Naive thymus-derived CD8-positive, alpha-beta T cell (primary cell): ENCODE results near the gene PLCXD3. TPM values are rescaled to one million over a fixed set of nuclear protein-coding genes. Genes with fewer than 3 reads are reported as not detected.

Experiments
- ATAC-seq, 2 donors: fragments of 150-1000 bp; cut with Tn5 transposase in 1 of 2; sonication (Bioruptor Pico), chemical (Tn5 transposase) in 1 of 2; 1 replicate in 1 of 2; 2 replicates in 1 of 2; pipeline ENCODE4 v1.10.0; 2021; ENCODE audit warnings: mild to moderate bottlenecking in 2 of 2, moderate library complexity in 2 of 2
- POLR2A ChIA-PET: fragments of 350-600 bp; sonication (Branson Sonifier 250); formaldehyde crosslinking; loops from one replicate; lab custom pipeline; 2021; ENCODE audit warnings: antibody characterized with exemption; lab: Charles Lee
- DNase-seq, 10 donors: peaks; one replicate each; pipeline versions ENCODE4 v3.0.0 to v3.0.0-alpha.2; 2020 to 2022
- H3K27ac Mint-ChIP-seq, 10 donors: one replicate each; pipeline ENCODE4 v1.8.0; 2020 to 2022; ENCODE audit warnings: mild to moderate bottlenecking in 10 of 10, mixed read lengths in 10 of 10, moderate library complexity in 4 of 10, inconsistent platforms in 1 of 10
- H3K27me3 Mint-ChIP-seq, 5 donors: one replicate each; pipeline ENCODE4 v1.8.0; 2021 to 2022; ENCODE audit warnings: mixed read lengths in 5 of 5
- H3K36me3 Mint-ChIP-seq, 3 donors: one replicate each; pipeline ENCODE4 v1.8.0; 2020 to 2022; ENCODE audit warnings: mixed read lengths in 3 of 3, mild to moderate bottlenecking in 2 of 3, inconsistent platforms in 1 of 3
- H3K4me1 Mint-ChIP-seq, 4 donors: one replicate each; pipeline ENCODE4 v1.8.0; 2021 to 2022; ENCODE audit warnings: mixed read lengths in 4 of 4
- H3K4me3 Mint-ChIP-seq, 10 donors: one replicate each; pipeline ENCODE4 v1.8.0; 2020 to 2022; ENCODE audit warnings: mild to moderate bottlenecking in 10 of 10, mixed read lengths in 10 of 10, moderate library complexity in 6 of 10, inconsistent platforms in 1 of 10
- H3K9me3 Mint-ChIP-seq, 9 donors: one replicate each; pipeline ENCODE4 v1.8.0; 2020 to 2022; ENCODE audit warnings: mixed read lengths in 9 of 9, mild to moderate bottlenecking in 3 of 9, inconsistent platforms in 1 of 9, moderate library complexity in 1 of 9
- polyA plus RNA-seq, 3 donors: library from polyadenylated mRNA; unstranded; fragments of 300-500 nt; fragmentation: Illumina TruSeq; gene quantifications; one replicate each; pipeline ENCODE4 v1.2.3, GENCODE V29; 2021
- total RNA-seq, 8 experiments: library from RNA in 2 of 8; stranded (reverse) in 2 of 8; gene quantifications; one replicate each; pipeline ENCODE4 v1.2.3 and lab custom pipeline; 2021 to 2026

The PLCXD3 gene
- total and polyA plus RNA-seq, 5 experiments from 2014 or later = not detected

DNA sequence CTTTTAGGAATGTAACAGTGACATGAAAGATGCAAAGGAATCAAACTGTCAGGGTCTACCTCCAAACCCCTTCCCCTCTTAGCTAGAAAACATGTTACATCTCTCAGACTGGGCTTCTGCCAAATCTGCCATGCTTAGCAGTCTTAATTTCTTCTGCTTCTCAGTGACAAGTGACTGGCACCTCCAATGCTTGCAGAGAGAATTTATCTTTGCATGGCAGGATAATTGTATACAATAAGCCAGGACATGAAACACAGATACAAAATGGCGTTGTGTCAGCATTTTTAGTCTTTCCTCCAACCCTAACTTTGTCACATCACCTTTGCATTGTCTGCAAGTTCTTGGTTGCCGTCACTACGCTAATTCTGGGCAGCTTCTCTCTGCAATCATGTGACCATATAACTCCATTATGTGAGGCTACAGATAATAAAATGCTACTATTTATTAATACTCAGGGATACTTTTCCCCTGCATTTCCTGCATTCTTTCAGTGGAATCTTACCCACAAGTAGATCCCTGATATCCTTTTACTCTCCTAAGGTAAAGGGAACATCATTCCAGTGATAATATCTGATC lies 89.8 kb downstream of the PLCXD3 start:
- no peaks in the 10 kb centered on the region for H3K36me3 Mint-ChIP-seq
- no peaks in the 10 kb centered on the region for H3K27me3 Mint-ChIP-seq
- no peaks in the 10 kb centered on the region for H3K4me1 Mint-ChIP-seq
- no peak overlapping the region for H3K27ac Mint-ChIP-seq
- H3K4me3 Mint-ChIP-seq = no peak overlapping the region
- POLR2A ChIA-PET = no interaction called here
- no peak for ATAC-seq
- H3K9me3 Mint-ChIP-seq = peaks cover 0 to 2% (median 0%) of the 10 kb centered on the region in 9 donors
- DNase-seq = no peak

DNA sequence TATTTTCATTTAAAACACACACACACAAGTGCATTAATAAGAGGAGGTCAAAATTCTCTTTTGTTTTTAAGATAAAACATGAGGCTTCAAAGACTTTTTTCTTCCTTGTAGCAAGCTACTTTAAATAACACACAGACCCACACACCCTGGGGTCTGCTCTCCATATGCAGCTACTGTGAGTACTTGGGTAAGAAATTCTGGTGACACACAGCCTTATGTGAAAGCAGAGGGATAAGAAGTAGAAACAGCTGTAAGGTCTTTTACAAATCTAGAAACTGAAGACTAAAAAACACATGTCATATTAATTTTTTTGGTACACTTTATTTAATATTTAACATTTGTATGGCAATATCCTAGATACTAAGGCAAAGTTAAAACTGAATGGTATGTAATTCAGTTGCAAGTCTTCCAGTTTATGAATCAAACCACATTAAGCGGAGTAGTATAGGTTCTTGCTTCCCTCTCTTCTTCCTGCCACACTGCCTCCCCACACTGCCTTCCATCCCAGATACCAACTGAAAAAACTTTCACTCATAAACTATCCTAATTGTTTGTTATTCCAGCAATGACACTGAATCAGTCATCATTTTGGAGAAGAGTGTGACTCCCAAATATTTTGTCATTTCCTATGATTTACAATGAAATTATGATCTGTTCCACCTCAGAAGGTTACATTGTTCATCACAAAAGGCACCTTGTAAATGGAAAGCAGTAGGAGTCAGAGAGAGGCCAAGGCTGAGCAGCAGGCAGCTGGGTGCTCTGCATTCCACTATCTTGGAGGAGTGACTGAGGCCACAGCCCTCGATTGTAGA lies 92.0 kb downstream of the PLCXD3 start:
- Mint-ChIP-seq H3K27ac (no peak overlapping the region), H3K27me3 (no peaks in the 10 kb centered on the region), H3K4me3 (no peak overlapping the region), H3K36me3 (no peaks in the 10 kb centered on the region), H3K4me1 (no peaks in the 10 kb centered on the region), H3K9me3 (peaks cover 0 to 2% (median 0%) of the 10 kb centered on the region in 9 donors)
- POLR2A ChIA-PET = no interaction called here
- ATAC-seq (no peak), DNase-seq (no peak)

DNA sequence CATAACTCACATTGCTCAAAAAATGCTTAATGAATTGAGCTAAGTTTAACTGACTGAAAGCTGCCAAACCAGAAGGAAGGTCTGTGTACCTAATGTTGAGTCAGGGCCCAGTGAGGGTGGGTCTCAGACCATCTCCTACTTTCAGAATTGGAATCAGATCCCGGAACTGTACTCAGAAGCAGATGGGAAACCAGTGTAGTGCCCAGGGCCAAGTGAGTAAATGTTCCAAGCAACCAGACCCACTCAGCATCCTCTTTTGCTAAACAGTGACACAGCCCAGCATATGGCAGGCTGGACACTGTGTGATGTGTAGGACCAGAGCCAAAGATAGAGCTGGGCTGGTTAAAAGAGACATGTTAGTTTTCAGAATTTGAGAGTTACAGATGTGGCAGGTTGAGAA lies 94.1 kb downstream of the PLCXD3 start:
- Mint-ChIP-seq H3K4me3 (no peak overlapping the region), H3K27me3 (no peaks in the 10 kb centered on the region), H3K36me3 (no peaks in the 10 kb centered on the region), H3K4me1 (no peaks in the 10 kb centered on the region), H3K27ac (no peak overlapping the region), H3K9me3 (peaks cover 0 to 2% (median 0%) of the 10 kb centered on the region in 9 donors)
- ATAC-seq = no peak
- DNase-seq = no peak
- POLR2A ChIA-PET = no interaction called here

DNA sequence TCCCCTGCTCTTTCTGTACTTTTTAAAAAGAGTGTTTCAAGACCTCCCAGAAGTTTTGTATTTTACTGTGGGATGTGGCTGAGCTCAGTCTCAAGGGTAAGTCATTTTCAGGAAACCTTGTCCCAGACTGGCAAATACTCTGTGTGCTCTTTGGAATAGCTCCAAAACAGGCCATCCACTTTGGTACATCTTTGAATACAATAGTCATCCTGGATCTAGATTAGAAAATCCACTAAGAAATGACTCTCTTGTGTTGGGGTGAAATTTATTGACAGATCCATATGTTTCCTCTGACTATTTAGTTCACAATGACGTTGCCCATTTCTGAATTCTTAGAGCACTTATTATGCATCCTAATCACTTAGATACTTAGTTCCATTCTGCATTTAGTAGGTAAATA lies 95.2 kb downstream of the PLCXD3 start:
- no peak overlapping the region for H3K4me3 Mint-ChIP-seq
- no peaks in the 10 kb centered on the region for H3K36me3 Mint-ChIP-seq
- no peaks in the 10 kb centered on the region for H3K27me3 Mint-ChIP-seq
- POLR2A ChIA-PET = no interaction called here
- no peak overlapping the region for H3K27ac Mint-ChIP-seq
- no peak for DNase-seq
- no peak for ATAC-seq
- H3K9me3 Mint-ChIP-seq = peaks cover 0 to 2% (median 0%) of the 10 kb centered on the region in 9 donors
- H3K4me1 Mint-ChIP-seq = no peaks in the 10 kb centered on the region

DNA sequence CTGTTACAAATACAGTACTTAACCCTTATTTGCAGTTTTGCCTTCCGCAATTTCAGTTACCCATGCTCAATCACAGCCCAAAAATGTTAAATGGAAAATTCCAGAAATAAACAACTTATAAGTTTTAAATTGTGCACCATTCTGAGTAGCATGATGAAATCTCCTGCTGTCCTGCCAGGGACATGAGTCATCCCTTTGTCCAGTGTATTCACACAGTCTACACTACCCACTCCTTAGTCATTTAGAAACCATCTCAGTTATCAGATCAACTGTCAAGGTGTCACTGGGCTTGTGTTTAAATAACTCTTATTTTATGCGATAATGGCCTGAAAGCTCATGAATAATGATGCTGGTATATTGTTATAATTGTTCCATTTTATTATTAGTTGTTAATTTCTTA lies 95.8 kb downstream of the PLCXD3 start:
- POLR2A ChIA-PET = no interaction called here
- no peak for ATAC-seq
- no peak overlapping the region for H3K4me3 Mint-ChIP-seq

DNA sequence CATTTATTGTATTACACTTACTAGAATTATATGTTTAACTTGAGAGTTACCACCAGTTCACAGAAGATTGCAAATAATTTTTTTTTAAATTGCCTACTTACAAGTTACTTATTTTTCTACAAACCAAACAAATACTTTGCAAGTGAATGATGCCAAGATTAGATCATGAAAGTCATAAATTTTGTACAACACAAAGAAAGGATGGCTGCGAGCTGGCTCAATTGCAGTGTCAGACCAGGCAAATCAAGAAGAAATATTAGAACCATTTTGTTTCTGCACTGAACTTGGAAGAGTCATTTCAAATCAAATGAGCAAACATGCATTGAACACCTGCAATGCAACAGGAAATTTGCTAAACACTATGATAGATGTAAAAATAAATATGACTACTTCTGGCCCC lies 97.3 kb downstream of the PLCXD3 start:
- Mint-ChIP-seq H3K36me3 (no peaks in the 10 kb centered on the region), H3K27ac (no peak overlapping the region), H3K27me3 (no peaks in the 10 kb centered on the region), H3K9me3 (peaks cover 0 to 2% (median 0%) of the 10 kb centered on the region in 9 donors), H3K4me3 (no peak overlapping the region), H3K4me1 (no peaks in the 10 kb centered on the region)
- DNase-seq (no peak), ATAC-seq (no peak)
- POLR2A ChIA-PET = no interaction called here

More for the DNA sequence above, 95.8 kb downstream of the PLCXD3 start:
- DNase-seq = no peak
- H3K4me1 Mint-ChIP-seq = no peaks in the 10 kb centered on the region
- no peaks in the 10 kb centered on the region for H3K27me3 Mint-ChIP-seq
- peaks cover 0 to 2% (median 0%) of the 10 kb centered on the region in 9 donors for H3K9me3 Mint-ChIP-seq
- no peak overlapping the region for H3K27ac Mint-ChIP-seq
- H3K36me3 Mint-ChIP-seq = no peaks in the 10 kb centered on the region

DNA sequence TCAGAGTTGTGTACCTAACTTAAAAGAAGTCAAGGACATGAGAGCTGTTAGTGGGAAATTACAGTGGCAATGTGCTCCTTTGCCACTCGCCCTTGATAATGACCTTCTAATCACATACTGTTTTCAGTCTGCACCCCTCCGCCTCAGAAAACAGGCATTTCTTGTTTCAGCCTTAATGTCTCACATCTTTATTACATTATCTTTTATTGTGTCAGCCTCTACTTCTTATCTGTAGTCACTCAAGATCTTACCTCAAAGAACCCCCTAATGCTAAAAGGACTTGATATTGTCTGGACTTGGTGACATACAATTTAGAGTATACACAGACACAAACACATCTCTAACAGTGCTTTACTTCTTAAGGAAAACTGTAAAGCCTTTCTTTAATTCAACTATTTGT lies 97.9 kb downstream of the PLCXD3 start:
- no peak overlapping the region for H3K27ac Mint-ChIP-seq
- ATAC-seq = no peak
- no peaks in the 10 kb centered on the region for H3K27me3 Mint-ChIP-seq
- no peaks in the 10 kb centered on the region for H3K36me3 Mint-ChIP-seq
- no peak overlapping the region for H3K4me3 Mint-ChIP-seq
- no peak for DNase-seq
- H3K4me1 Mint-ChIP-seq = no peaks in the 10 kb centered on the region
- H3K9me3 Mint-ChIP-seq = peaks cover 0 to 2% (median 0%) of the 10 kb centered on the region in 9 donors
- POLR2A ChIA-PET = no interaction called here

DNA sequence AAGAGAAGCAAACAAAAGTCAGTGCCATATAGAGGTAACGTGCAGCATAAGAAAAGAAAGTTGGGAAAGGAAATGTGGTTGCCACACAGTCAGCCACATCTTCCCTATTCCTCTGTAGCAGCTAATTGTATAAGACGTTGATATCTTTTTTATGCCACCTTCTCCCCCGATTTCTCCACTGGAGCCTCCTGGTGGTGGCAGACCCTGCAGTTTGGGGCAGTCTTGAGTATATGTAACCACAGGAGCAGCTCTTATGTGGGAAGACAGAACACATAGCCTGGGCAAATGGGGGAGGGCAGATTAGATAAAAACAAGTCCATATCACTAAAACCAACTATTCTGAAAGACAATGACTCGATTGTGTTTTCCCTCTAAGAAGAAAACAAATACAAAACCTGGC lies 99.7 kb downstream of the PLCXD3 start:
- POLR2A ChIA-PET = no interaction called here
- Mint-ChIP-seq H3K4me1 (no peaks in the 10 kb centered on the region), H3K9me3 (peaks cover 0 to 11% (median 0%) of the 10 kb centered on the region in 9 donors), H3K27ac (no peak overlapping the region), H3K36me3 (no peaks in the 10 kb centered on the region), H3K27me3 (peaks cover 0 to 6% (median 0%) of the 10 kb centered on the region in 5 donors), H3K4me3 (no peak overlapping the region)
- DNase-seq (no peak), ATAC-seq (no peak)

DNA sequence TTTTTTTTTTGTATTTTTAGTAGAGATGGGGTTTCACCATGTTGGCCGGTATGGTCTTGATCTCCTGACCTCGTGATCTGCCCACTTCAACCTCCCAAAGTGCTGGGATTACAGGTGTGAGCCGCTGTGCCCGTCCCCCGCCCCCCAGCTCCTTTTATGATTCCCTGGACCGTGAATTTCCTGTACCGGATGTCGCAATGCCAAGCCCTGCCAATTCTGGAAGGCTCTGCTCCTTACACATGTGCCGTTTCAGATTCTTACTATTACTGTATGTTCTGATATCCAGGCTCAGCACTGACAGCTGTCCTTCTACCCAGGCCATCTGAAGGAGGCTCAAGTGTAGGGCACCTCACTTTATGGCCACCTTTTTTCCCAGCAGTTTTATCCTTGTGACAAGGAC lies 100.1 kb downstream of the PLCXD3 start:
- no peaks in the 10 kb centered on the region for H3K36me3 Mint-ChIP-seq
- H3K27me3 Mint-ChIP-seq = peaks cover 0 to 6% (median 0%) of the 10 kb centered on the region in 5 donors
- POLR2A ChIA-PET = no interaction called here
- no peak overlapping the region for H3K4me3 Mint-ChIP-seq
- H3K9me3 Mint-ChIP-seq = peaks cover 0 to 15% (median 0%) of the 10 kb centered on the region in 9 donors
- no peak overlapping the region for H3K27ac Mint-ChIP-seq
- DNase-seq (no peak), ATAC-seq (no peak)
- no peaks in the 10 kb centered on the region for H3K4me1 Mint-ChIP-seq

DNA sequence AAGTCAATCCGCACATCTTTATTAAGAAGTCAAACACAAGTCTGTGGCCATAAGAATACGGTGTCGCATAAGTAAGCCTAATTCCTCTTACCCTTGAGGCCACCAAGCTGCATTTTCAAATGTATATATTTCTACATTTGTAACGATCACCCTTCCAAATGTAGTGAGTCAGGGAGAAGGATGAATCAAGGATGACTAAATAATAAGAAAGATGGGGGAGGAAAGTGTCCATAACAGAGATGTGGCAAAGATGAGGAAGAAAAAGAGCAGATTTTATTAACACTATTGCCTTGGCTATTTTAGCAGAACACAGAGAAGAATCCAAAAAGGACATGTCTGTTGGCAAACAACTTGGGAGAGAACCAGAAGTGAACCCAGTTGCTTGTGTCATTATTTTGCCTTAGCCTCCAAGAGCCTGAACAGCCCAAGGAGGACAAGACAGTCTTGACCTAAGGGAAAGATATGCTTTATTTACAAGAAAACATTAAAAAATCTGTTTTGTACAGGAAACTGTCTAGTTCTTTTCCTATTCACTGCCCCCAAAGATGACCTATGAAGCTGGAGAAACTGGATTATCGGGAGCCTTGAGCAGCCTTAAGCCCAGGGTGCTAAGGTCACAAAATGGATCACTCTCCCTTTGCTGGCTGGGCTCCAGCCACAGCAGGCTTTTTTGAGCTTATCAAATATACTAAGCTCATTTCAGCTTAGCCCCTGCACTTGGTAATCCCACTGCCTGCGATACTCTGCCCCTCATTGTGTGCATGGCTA lies 101.5 kb downstream of the PLCXD3 start:
- DNase-seq = no peak
- H3K4me3 Mint-ChIP-seq = no peak overlapping the region
- H3K27ac Mint-ChIP-seq = no peak overlapping the region
- peaks cover 0 to 19% (median 0%) of the 10 kb centered on the region in 9 donors for H3K9me3 Mint-ChIP-seq
- POLR2A ChIA-PET = no interaction called here
- H3K4me1 Mint-ChIP-seq = no peaks in the 10 kb centered on the region
- ATAC-seq = no peak
- no peaks in the 10 kb centered on the region for H3K36me3 Mint-ChIP-seq
- peaks cover 0 to 6% (median 0%) of the 10 kb centered on the region in 5 donors for H3K27me3 Mint-ChIP-seq

DNA sequence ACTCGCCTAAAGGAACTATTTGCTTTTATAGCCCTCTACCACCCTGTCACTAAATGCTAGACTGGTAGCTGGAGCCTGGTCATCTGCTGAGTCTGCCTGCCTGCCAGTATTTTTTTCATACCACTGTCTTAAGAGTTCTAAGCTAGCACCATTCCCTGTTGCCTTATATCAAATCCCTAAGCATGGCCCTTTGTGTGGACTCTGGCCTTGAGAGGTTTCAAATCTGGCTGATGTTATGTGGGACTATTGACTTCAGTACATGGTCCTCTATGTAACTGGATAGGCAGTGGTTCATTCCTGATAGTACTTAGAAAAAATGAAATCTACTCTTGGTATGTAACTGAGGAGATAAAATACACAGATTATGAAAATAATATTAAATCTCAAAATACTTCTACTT lies 103.5 kb downstream of the PLCXD3 start:
- no peak for ATAC-seq
- DNase-seq = no peak
- POLR2A ChIA-PET = no interaction called here
- Mint-ChIP-seq H3K27me3 (peaks cover 0 to 6% (median 0%) of the 10 kb centered on the region in 5 donors), H3K27ac (no peak overlapping the region), H3K36me3 (no peaks in the 10 kb centered on the region), H3K4me3 (no peak overlapping the region), H3K9me3 (peaks cover 0 to 19% (median 0%) of the 10 kb centered on the region in 9 donors), H3K4me1 (no peaks in the 10 kb centered on the region)

DNA sequence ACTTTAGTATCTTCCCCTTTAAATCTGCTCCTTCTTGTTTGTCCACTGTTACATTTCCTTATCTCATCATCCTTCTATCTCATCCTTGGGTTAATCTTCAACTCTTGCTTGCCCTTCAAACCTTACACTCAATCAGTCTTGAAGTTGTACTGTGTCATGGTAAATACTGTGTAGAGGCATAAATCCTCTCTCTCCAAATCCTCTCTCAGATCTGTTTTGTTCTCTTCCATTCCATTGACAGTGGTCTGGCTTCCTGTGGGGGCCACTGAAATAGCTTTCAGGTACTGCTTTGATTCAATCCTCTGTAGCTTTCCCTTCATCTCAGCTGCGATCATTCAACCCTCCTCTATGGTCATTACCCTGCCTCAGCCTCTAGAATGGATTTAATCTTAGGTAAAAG lies 104.0 kb downstream of the PLCXD3 start:
- Mint-ChIP-seq H3K9me3 (peaks cover 0 to 19% (median 0%) of the 10 kb centered on the region in 9 donors), H3K36me3 (no peaks in the 10 kb centered on the region), H3K27me3 (peaks cover 0 to 6% (median 0%) of the 10 kb centered on the region in 5 donors), H3K4me3 (no peak overlapping the region), H3K27ac (no peak overlapping the region), H3K4me1 (no peaks in the 10 kb centered on the region)
- no peak for ATAC-seq
- POLR2A ChIA-PET = no interaction called here
- DNase-seq = no peak

DNA sequence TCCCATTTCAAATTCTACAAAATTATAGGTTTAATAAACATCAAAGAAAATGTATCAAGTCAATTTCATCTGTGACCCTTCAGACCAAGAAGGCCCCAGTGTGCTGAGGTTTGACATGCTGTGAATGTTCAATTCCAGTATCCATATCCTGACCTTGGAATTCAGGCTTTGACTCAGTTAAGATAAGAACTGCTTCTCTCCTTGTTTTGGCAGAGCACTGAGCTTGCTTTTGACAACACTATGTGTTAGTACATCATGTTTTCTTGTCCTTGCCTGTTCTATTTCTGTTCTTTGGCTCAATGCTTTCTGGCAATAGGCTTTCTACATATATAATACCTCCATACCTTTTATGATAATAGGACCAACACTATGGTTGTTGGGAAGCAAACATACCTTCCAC lies 105.6 kb downstream of the PLCXD3 start:
- H3K4me3 Mint-ChIP-seq = no peak overlapping the region
- peaks cover 0 to 30% (median 2%) of the 10 kb centered on the region in 9 donors for H3K9me3 Mint-ChIP-seq
- ATAC-seq (no peak), DNase-seq (no peak)
- H3K27ac Mint-ChIP-seq = no peak overlapping the region
- peaks cover 0 to 6% (median 0%) of the 10 kb centered on the region in 5 donors for H3K27me3 Mint-ChIP-seq
- POLR2A ChIA-PET = no interaction called here
- H3K4me1 Mint-ChIP-seq = no peaks in the 10 kb centered on the region
- H3K36me3 Mint-ChIP-seq = no peaks in the 10 kb centered on the region
